K562 (cell line): ENCODE results near the gene MLX. TPM values are rescaled to one million over a fixed set of nuclear protein-coding genes. Genes with fewer than 3 reads are reported as not detected.

Source experiments
- CUX1 ChIP-seq: fragments of 200-800 bp; sonication (Bioruptor generic); IDR thresholded peaks from 2 replicates; pipeline ENCODE4 v1.6.1; 2016; ENCODE audit warnings: missing genetic modification characterization, missing compliant biosample characterization
- DPF2 ChIP-seq: fragments of 450-650 bp; IDR thresholded peaks from 2 replicates; pipeline ENCODE4 v1.6.1; 2016
- FIP1L1 ChIP-seq: fragments of 200-400 bp; formaldehyde crosslinking; IDR thresholded peaks from 2 replicates; pipeline ENCODE4 v1.6.1; 2018; ENCODE audit warnings: mild to moderate bottlenecking, low read depth, low read length; ENCODE audit not compliant: poor library complexity, severe bottlenecking
- KDM1A ChIP-seq, 2 experiments: fragments of 450-650 bp; IDR thresholded peaks; 2 replicates each; pipeline ENCODE4 v1.6.1; 2016; ENCODE audit warnings: mild to moderate bottlenecking in 2 of 2
- MAX ChIP-seq: sonication (generic); formaldehyde crosslinking; IDR thresholded peaks from 2 replicates; pipeline ENCODE4 v1.9.0; 2022; ENCODE audit warnings: mild to moderate bottlenecking, missing genetic modification reagents
- RBM34 ChIP-seq: fragments of 200-400 bp; formaldehyde crosslinking; IDR thresholded peaks from 2 replicates; pipeline ENCODE4 v1.6.1; 2018; ENCODE audit warnings: low read length, borderline replicate concordance; ENCODE audit not compliant: insufficient read depth
- RFX7 ChIP-seq: fragments of 250-450 bp; sonication (Bioruptor Pico); IDR thresholded peaks from 2 replicates; pipeline ENCODE4 v1.5.1; 2021; ENCODE audit warnings: mild to moderate bottlenecking
- RHOXF2B ChIP-seq: fragments of 250-450 bp; sonication (Bioruptor Pico); conservative IDR thresholded peaks from 2 replicates; pipeline ENCODE4 v1.5.1; 2021
- TCFL5 ChIP-seq: fragments of 250-450 bp; sonication (Bioruptor Pico); conservative IDR thresholded peaks from 2 replicates; pipeline ENCODE4 v1.6.1; 2021; ENCODE audit warnings: mild to moderate bottlenecking, moderate library complexity, matching md5 sums
- TSC22D4 ChIP-seq: fragments of 450-650 bp; IDR thresholded peaks from 2 replicates; pipeline ENCODE4 v1.6.1; 2016; ENCODE audit warnings: missing genetic modification characterization, missing biosample characterization, control low read depth
- ZNF324 ChIP-seq: fragments of 250-450 bp; sonication (Bioruptor Pico); IDR thresholded peaks from 2 replicates; pipeline ENCODE4 v1.4.0; 2020; ENCODE audit warnings: mild to moderate bottlenecking
- ZNF76 ChIP-seq: fragments of 250-450 bp; sonication (Bioruptor Pico); IDR thresholded peaks from 2 replicates; pipeline ENCODE4 v1.4.0; 2020; ENCODE audit warnings: mild to moderate bottlenecking, moderate library complexity, borderline replicate concordance
- ZNF79 ChIP-seq: fragments of 250-450 bp; sonication (Bioruptor Pico); IDR thresholded peaks from 2 replicates; pipeline ENCODE4 v1.4.0; 2020; ENCODE audit warnings: low read depth, mild to moderate bottlenecking, moderate library complexity
- polyA plus RNA-seq, 8 experiments: library from polyadenylated mRNA; depleted of rRNA in 4 of 8; stranded (reverse) in 5 of 8; unstranded in 3 of 8; fragments of >200 nt; fragmentation: Nextera tagmentation in 2 of 8; fragmentation: Illumina TruSeq in 1 of 8; extraction: Ambion mirVana in 2 of 8; extraction: Trizol in 1 of 8; gene quantifications; 2 replicates each; pipeline versions ENCODE4 v1.2.1 to v1.2.3, GENCODE V29; 2011 to 2014; ENCODE audit warnings: inconsistent platforms in 1 of 8, missing spikeins in 1 of 8
- total RNA-seq, 7 experiments: library from RNA; depleted of rRNA in 6 of 7; stranded (reverse); fragments of >200 nt in 6 of 7; fragmentation: Illumina TruSeq in 2 of 7; extraction: Trizol in 2 of 7; gene quantifications; 2 replicates each; pipeline versions ENCODE4 v1.2.1 to v1.2.3, GENCODE V29; 2011 to 2021; ENCODE audit warnings: low replicate concordance in 1 of 7
- TF ChIP-seq, protein P1 (sequence below): fragments of 250-450 bp; sonication (Bioruptor Pico); IDR thresholded peaks from 2 replicates; pipeline ENCODE4 v1.4.0; 2020; ENCODE audit warnings: borderline replicate concordance
- TF ChIP-seq, protein P2 (sequence below): fragments of 450-650 bp; formaldehyde crosslinking; IDR thresholded peaks from 2 replicates; pipeline ENCODE4 v1.4.0; 2020; ENCODE audit warnings: mild to moderate bottlenecking, mixed read lengths

The MLX gene
- total and polyA plus RNA-seq, 9 of the 15 experiments (the other 6 are each of a cell fraction or from before 2014, with no cell fraction given) = 42.9 to 100 (median 58.9) TPM

GRCh38 chr17:42535155-42536047 is 31.5 kb upstream of the MLX start (continued):
- TF ChIP-seq CUX1 (peak; percentile 98), KDM1A (IDR thresholded peaks at IDR 0.05) (peak in 1 of 2 experiments; percentile 41; a peak in 1 of 4 replicates), DPF2 (peak; percentile 47; the same call in 1 of the 2 replicates), RBM34 (no peak), ZNF76 (CRISPR knock-in tag) (peak; percentile 99), RFX7 (CRISPR knock-in tag) (peak; percentile 81; the same call in 1 of the 2 replicates), TSC22D4 (tag) (no peak), MAX (CRISPR knock-in tag) (no peak), ZNF324 (peak; percentile 77), FIP1L1 (no peak), ZNF79 (CRISPR knock-in tag) (peak; percentile 93), TCFL5 (CRISPR knock-in tag) (peak; percentile 85), RHOXF2B (peak; percentile 96)
- TF ChIP-seq, protein P1, sequence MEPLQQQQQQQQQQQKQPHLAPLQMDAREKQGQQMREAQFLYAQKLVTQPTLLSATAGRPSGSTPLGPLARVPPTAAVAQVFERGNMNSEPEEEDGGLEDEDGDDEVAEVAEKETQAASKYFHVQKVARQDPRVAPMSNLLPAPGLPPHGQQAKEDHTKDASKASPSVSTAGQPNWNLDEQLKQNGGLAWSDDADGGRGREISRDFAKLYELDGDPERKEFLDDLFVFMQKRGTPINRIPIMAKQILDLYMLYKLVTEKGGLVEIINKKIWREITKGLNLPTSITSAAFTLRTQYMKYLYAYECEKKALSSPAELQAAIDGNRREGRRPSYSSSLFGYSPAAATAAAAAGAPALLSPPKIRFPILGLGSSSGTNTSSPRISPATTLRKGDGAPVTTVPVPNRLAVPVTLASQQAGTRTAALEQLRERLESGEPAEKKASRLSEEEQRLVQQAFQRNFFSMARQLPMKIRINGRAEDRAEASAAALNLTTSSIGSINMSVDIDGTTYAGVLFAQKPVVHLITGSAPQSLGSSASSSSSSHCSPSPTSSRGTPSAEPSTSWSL (CRISPR knock-in tag) = peak; percentile 95
- TF ChIP-seq, protein P2, sequence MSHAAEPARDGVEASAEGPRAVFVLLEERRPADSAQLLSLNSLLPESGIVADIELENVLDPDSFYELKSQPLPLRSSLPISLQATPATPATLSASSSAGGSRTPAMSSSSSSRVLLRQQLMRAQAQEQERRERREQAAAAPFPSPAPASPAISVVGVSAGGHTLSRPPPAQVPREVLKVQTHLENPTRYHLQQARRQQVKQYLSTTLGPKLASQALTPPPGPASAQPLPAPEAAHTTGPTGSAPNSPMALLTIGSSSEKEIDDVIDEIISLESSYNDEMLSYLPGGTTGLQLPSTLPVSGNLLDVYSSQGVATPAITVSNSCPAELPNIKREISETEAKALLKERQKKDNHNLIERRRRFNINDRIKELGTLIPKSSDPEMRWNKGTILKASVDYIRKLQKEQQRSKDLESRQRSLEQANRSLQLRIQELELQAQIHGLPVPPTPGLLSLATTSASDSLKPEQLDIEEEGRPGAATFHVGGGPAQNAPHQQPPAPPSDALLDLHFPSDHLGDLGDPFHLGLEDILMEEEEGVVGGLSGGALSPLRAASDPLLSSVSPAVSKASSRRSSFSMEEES (CRISPR knock-in tag) = peak; percentile 60
